NCI-H2107 treated with DMSO at 0.1 percent for 48 hours (cell line): Measurements from ENCODE around the gene NT5DC2.

Experiments used
- DNase-seq: peaks from one replicate; lab custom pipeline; 2025; ENCODE audit not compliant: unreplicated experiment; lab: John Stamatoyannopoulos, UW

The NT5DC2 gene

DNA sequence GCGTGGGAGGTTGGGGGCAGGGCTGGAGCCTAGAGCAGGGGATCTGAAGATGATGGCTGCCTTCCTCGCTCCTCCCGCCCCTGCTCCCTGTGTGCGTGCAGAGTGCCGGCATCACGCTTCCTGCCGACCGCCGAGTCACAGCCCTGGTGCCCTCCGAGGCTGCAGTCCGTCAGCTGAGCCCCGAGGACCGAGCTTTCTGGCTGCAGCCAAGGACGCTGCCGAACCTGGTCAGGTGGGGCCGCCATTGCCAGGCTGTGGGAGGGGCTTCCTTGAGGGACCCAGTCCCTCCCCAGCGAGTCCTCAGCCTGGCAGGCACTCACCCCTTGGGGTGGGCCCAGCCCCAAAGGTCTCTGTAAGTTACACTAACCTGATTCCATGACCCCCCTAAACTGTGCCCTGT lies 20.9 kb downstream of the NT5DC2 start:
- no peak for DNase-seq

- DNase-seq, result no peak
Measured at GRCh38 chr3:52512105-52512504, 21.6 kb downstream of the NT5DC2 start.

GRCh38 chr3:52511509-52511908 lies 22.1 kb downstream of the NT5DC2 start:
- no peak for DNase-seq

DNA sequence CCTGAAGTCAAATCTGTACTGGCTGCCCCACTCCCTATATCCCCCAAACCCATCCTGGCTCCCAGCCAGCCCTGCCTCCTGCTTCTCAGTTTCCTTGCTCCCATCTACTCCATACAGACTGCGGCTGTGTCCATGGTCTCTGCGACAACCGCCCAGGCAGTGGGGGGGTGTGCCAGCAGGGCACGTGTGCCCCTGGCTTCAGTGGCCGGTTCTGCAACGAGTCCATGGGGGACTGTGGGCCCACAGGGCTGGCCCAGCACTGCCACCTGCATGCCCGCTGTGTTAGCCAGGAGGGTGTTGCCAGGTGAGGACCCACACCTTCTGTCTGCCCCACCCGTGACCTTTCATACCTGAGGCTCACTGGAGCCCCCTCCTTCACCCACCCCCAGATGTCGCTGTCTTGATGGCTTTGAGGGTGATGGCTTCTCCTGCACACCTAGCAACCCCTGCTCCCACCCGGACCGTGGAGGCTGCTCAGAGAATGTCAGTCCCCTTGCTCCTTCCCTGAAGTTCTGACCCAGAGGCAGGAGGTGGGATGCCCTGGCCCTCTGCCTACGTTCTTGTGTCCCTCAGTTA lies 23.8 kb downstream of the NT5DC2 start:
- no peak for DNase-seq

DNA sequence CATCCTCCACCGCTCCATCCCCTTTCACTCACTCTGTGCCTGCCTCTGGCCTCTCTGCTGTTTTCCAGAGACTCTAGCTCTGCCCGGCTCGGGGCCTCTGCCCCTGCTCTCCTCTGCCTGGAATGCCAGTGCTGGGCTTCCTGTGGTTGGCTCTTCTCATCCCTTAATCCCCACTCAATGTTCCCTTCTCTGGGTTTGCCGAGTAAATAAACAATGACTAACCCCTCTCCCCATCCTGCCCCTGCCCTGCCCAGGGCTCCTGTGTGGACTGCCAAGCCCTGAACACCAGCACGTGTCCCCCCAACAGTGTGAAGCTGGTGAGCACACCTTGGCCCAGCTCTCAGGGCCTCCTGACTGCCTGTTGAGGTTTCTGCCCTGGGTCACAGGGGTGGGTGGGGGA lies 26.3 kb downstream of the NT5DC2 start:
- no peak for DNase-seq

- no peak for DNase-seq
Measured at GRCh38 chr3:52506266-52506966, 27.2 kb downstream of the NT5DC2 start.

DNA sequence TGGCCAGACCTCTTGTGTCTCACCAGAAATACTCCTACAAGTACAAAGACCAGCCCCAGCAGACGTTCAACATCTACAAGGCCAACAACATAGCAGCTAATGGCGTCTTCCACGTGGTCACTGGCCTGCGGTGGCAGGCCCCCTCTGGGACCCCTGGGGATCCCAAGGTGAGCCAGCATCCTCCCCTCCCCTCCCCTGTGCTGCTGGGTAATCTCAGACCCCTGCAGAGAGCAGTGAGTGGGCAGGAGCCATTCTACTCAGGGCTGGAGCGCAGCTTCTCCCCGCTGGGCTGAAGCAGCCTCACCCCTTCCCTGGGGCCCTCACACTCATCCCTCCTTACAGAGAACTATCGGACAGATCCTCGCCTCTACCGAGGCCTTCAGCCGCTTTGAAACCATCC lies 28.7 kb downstream of the NT5DC2 start:
- no peak for DNase-seq

DNA sequence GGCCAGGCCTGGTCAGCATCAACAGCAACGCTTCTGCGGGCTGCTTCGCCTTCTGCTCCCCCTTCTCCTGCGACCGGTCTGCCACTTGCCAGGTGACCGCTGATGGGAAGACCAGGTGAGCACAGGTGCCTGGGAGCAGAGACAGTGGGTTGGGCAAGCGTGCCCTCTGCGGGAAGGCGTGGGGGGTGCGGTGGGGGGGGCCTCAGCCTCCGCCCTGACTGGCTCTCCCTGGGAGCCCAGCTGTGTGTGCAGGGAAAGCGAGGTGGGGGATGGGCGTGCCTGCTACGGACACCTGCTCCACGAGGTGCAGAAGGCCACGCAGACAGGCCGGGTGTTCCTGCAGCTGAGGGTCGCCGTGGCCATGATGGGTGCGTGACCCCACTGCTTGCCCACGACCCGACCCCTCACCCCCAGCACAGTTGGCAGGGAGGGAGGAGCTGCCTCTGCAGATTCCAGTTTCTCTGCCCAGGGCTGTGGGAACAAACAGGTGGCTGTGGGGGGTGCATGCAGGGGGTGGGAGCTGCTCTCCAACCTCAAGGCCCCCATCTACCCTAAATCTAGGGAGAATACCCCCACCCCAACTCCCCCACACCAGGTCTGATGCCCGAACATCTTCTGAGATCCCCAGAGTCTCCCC lies 29.8 kb downstream of the NT5DC2 start:
- DNase-seq, result peak; percentile 20

DNA sequence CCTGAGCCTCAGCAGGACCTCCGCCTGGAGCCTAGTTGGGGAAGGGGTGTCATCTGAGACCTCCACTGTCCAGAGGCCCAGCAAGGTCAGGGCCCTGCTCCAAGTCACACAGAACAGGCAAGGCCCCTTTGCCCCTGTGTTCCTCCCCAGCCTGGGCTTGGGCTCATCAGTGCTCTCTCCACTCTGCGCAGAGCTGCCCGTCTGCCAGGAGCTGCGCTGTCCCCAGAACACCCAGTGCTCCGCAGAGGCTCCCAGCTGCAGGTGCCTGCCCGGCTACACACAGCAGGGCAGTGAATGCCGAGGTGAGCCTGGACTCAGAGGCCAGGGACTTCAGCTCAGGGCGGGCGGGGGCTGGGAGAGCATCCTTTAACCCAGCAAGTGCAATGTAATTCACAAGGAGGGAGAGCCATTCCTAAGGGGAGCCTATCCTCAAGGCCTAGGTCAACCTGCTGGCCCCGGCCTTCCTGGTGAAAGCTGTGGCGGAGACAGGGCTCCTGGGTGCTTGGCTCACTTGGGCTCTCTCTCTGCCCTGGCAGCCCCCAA lies 30.8 kb downstream of the NT5DC2 start:
- no peak for DNase-seq

GRCh38 chr3:52502001-52502400 lies 31.7 kb downstream of the NT5DC2 start:
- no peak for DNase-seq

GRCh38 chr3:52501046-52501445 lies 32.6 kb downstream of the NT5DC2 start:
- DNase-seq, result no peak

GRCh38 chr3:52498137-52499054 lies 35.3 kb downstream of the NT5DC2 start:
- no peak for DNase-seq

GRCh38 chr3:52495777-52496602 lies 37.7 kb downstream of the NT5DC2 start:
- DNase-seq, result no peak

GRCh38 chr3:52494886-52495495 lies 38.7 kb downstream of the NT5DC2 start, which contains the start of gene STAB1:
STAB1 (plus strand) TSS chr3:52495338; CDS start chr3:52495414, 76 bp downstream.
- no peak for DNase-seq

DNA sequence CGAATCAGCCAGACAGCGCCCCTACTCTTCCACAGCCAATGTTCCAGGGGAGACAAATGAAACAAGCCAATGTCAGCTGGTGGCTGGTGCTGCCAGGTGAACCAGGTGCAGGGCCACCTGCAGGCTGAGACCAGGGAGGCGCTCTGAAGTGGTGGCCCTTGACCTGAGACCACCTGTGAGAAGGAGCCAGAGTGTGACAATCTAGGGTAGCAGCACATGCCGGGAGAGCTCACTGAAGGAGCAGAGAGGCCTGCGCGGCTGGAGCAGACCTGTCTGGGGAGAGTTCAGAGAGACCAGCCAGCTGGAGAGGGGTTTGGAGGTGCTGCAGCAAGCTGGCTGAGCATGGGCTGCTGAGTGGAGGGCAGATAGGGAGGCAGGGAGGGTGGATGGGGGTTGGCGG lies 39.2 kb downstream of the NT5DC2 start:
- peak; percentile 14 for DNase-seq

GRCh38 chr3:52493232-52494017 lies 40.2 kb downstream of the NT5DC2 start:
- DNase-seq, result no peak

GRCh38 chr3:52492059-52492458 lies 41.6 kb downstream of the NT5DC2 start:
- no peak for DNase-seq

DNA sequence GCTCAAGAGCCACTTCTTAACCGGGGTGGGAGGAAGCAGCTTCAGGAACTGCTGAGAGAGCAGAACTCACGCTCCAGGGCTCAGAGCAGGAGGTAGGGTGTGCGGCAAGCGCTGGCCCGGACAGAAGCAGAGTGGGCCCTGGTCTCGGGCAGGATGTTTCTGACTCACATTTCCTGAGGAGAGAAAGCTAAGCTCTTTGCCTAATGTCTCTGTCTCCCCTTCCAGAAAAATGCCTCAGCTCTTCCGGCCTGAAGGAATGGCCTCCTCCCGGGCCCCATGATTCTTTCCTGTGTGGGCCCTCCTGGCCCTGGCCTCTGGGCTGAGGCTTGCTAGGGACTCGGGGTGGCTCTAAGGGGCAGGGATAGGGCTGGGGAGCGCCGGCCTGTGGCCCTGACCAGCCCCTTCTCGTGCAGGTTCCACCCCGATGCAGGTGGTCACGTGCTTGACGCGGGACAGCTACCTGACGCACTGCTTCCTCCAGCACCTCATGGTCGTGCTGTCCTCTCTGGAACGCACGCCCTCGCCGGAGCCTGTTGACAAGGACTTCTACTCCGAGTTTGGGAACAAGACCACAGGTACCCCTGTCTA lies 42.6 kb downstream of the NT5DC2 start:
- DNase-seq, result no peak
